IPS-18c (cell line): Measurements from ENCODE around the gene CST6.

Experiments
- H3K4me3 ChIP-seq: 2 replicates; pipeline ENCODE4 v1.7.0; 2013; ENCODE audit warnings: low read depth, mild to moderate bottlenecking, low read length, moderate library complexity; ENCODE audit not compliant: insufficient read depth
- H3K9me3 ChIP-seq: one replicate; pipeline ENCODE4 v1.6.1; 2013; ENCODE audit warnings: mild to moderate bottlenecking, low read length, moderate library complexity; ENCODE audit not compliant: control insufficient read depth, insufficient read depth

The CST6 gene, protein sequence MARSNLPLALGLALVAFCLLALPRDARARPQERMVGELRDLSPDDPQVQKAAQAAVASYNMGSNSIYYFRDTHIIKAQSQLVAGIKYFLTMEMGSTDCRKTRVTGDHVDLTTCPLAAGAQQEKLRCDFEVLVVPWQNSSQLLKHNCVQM

DNA sequence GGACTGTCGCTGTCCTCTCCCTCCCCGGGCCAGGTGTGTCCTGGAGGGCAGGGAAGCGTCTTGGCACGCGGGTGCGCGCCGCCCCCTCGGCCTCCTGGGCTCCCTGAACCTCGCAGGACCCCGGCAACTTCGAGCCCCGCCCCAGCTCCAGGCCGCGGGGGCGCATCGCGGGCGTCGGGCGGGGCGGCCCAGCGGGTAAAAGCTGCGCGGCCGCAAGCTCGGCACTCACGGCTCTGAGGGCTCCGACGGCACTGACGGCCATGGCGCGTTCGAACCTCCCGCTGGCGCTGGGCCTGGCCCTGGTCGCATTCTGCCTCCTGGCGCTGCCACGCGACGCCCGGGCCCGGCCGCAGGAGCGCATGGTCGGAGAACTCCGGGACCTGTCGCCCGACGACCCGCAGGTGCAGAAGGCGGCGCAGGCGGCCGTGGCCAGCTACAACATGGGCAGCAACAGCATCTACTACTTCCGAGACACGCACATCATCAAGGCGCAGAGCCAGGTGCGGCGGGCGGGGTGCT, at the start of gene CST6:
Gene CST6 (plus strand): TSS at position 224 of the 519 bp plus-strand sequence. CDS start 37 bp downstream, at position 261.
- Histone ChIP-seq H3K4me3 (peak within 1 kb of the TSS; percentile 9; the same call in 1 of the 2 replicates), H3K9me3 (no peaks in the 10 kb centered on the region)

DNA sequence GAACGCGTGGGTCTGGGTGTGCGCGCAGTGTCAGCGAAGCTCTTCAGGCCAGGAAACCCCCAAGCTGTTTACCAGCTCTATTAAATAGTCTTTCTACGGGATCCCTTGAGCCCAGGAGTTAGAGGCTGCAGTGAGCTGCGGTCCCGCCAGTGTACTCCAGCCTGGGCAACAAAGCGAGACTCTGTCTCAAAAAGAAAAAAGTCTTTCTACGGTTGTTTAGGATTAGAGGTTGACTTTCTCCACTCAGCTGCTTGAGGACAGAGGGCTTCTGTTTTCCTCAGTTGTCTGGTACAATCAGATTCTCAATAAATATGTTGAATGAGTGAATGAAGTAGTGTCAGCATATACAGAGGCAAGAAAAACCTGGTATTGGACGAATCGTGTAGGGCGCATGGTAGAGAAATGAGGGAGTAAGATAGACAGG, 49.7 kb upstream of the CST6 start:
- peaks cover under 1% of the 10 kb centered on the region for H3K9me3 ChIP-seq
- H3K4me3 ChIP-seq = peak overlapping the region; percentile 99

DNA sequence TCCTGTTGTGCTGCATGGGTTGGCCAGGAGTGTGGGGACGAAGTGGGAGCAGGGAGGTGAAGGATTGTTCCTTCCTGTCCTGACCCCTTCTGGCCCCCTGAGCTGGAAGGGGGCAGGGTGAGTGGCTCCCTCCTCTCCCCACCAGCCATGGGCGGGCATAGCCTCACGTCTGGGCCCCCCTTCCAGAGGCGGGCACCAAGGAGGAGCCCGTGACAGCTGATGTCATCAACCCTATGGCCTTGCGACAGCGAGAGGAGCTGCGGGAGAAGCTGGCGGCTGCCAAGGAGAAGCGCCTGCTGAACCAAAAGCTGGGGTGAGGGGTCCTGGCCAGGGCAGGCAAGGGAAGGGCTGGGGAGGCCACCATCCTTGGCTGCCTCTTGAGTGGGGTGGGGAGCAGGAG, 46.9 kb upstream of the CST6 start:
- no peaks in the 10 kb centered on the region for H3K9me3 ChIP-seq

DNA sequence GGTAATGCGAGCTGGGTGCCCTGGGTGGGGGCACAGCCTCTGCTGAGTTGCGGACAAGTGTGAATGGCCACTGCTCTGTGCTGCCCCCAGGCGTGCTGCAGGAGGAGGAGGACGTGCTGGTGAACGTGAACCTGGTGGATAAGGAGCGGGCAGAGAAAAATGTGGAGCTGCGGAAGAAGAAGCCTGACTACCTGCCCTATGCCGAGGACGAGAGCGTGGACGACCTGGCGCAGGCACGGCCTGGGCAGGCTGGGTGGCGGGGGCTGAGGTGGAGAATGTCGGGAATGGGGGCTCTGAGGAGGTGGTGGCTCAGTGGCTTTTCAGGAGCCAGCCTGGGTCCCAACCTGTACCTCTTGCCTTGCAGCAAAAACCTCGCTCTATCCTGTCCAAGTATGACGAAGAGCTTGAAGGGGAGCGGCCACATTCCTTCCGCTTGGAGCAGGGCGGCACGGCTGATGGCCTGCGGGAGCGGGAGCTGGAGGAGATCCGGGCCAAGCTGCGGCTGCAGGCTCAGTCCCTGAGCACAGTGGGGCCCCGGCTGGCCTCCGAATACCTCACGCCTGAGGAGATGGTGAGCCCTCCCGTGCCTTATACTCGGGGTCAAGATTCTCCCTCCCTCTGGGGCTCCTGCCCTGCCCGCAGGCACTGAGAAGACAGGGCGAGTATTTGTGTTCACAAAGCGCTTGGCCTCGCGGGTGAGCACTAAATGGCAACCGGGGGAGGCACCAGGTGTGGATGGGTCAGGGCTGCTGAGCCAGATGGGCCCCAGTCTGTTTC, 45.6 kb upstream of the CST6 start:
- Histone ChIP-seq H3K9me3 (no peaks in the 10 kb centered on the region), H3K4me3 (no peak overlapping the region)

More for the DNA sequence above, 46.9 kb upstream of the CST6 start:
- H3K4me3 ChIP-seq = no peak overlapping the region

DNA sequence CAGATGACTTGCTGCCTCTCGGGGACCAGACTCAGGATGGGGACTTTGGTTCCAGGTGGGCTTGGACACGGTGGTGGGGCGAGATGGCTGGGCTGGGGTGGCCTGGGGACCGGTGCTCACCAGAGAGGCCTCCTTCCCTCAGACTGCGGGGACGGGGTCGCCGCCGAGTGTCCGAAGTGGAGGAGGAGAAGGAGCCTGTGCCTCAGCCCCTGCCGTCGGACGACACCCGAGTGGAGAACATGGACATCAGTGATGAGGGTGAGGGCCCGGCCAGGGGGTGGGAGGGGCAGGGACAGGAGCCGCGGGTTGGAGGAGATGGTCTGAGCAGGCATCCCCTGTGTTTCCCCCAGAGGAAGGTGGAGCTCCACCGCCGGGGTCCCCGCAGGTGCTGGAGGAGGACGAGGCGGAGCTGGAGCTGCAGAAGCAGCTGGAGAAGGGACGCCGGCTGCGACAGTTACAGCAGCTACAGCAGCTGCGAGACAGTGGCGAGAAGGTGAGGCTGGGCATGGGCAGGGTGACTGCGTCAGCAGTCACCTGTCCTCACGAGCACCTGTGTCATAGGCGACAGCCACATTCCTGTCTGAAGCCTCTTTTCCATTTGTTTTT, 44.4 kb upstream of the CST6 start:
- Histone ChIP-seq H3K4me3 (no peak overlapping the region), H3K9me3 (no peaks in the 10 kb centered on the region)

DNA sequence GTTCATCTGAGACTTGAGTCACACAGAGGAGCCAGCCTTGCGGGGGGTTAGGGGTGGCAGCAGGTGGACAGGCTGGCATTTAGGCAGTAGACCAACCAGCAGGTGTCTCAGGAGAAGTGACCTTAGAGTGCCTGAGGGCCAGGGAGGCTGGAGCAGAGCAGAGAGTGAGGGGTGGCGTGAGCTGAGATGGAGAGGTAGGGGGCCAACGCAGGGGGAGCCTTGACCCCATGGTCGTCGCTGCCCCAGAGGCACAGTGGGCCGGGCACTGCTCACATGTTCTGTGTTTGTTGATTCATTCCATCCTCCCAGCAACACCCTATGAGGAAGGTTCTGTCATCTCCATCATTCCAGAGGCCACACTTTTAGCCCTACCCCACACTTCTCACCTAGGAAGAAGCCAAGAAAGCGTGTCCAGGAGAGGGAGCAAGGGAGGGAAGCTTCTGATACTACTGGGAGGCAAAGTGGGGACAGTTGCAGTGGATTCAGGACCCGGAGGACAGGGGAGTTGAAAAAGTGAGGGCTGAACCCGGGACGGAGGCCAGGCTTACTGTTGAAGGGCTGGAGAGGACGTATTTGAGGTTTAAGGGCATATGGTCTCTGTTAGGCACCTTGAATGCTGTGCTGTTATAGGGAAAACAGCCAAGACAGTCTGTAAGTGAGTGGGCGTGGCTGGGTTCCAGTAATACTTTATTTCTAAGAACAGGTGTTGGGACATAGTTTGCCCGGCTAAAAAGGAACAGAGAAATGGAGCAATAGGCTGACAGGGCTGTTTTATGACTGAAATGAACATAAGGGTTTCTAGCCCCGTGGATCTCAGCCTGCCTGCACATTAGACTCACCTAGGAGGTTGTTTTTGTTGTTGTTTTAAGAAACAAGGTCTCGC, 43.0 kb upstream of the CST6 start:
- Histone ChIP-seq H3K4me3 (no peak overlapping the region), H3K9me3 (no peaks in the 10 kb centered on the region)

DNA sequence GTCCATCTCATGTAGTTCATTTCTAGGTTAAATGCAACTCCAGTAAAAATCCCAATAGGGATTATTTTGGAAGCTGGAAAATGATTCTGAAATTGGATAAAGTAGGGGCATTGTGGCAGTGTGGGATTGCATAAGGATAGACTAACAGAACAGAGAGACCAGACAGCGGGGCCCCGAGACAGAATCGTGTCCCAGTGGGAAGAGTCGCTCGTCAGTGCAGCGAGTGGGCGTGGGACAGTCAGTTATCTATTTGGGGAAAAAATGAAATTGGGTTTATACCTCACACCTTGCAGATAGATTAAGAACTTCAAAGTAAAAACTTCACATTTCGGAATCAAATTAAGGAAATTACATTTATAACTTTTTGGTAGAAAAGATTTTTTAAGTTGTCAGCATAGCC, 39.7 kb upstream of the CST6 start:
- no peaks in the 10 kb centered on the region for H3K9me3 ChIP-seq
- no peak overlapping the region for H3K4me3 ChIP-seq

DNA sequence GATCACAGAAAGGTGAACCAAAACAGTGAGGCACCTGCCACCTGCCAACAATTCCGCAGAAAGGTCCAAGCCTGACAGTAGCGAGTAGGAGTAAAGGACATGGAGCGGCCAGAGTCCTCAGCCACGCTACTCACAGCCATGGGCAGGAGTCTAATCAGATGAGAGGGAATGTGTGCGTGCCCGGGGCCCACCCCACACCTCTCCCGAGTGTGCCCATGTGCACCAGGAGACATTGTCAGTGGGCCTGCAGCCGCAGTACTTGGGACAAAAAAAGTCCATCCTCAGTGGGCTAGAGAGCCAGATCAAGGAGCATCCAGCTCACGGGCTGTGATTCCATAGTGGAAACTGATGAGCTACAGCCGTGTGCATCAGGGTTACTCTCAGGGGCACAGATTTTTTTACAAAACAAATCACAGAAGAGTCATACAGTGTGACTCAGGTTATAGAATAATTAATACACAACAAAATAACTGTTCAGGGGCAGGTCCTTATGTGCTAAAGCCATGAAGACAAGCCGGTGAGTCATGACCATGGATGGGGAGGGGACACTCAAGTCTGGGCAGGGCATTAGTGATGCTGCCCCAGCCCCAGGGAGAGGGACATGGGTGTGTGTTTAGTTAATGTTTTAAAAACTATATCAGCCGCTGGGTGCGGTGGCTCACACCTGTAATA, 38.2 kb upstream of the CST6 start:
- Histone ChIP-seq H3K9me3 (peaks cover 2% of the 10 kb centered on the region), H3K4me3 (no peak overlapping the region)

DNA sequence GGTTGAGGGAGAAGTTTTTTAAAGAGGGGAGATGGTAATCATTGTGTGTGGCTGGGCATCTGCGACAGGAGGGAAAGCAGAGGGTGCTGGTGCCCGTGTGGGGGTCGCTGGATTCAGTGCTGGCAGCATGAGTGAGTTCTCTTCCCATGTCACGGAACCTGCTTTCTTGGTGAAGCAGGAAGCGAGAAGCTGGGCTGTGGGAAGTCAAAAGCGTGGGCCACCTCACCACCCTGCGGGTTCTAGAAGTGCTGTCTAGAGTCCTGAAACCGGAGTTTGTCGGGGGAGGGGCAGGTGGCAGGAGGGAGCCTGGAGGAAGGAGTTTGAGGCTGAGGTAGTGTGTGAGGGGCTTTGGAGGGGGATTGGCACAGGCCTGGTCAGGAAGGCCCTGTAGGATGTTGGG, 36.0 kb upstream of the CST6 start:
- H3K9me3 ChIP-seq = peaks cover 2% of the 10 kb centered on the region
- no peak overlapping the region for H3K4me3 ChIP-seq

DNA sequence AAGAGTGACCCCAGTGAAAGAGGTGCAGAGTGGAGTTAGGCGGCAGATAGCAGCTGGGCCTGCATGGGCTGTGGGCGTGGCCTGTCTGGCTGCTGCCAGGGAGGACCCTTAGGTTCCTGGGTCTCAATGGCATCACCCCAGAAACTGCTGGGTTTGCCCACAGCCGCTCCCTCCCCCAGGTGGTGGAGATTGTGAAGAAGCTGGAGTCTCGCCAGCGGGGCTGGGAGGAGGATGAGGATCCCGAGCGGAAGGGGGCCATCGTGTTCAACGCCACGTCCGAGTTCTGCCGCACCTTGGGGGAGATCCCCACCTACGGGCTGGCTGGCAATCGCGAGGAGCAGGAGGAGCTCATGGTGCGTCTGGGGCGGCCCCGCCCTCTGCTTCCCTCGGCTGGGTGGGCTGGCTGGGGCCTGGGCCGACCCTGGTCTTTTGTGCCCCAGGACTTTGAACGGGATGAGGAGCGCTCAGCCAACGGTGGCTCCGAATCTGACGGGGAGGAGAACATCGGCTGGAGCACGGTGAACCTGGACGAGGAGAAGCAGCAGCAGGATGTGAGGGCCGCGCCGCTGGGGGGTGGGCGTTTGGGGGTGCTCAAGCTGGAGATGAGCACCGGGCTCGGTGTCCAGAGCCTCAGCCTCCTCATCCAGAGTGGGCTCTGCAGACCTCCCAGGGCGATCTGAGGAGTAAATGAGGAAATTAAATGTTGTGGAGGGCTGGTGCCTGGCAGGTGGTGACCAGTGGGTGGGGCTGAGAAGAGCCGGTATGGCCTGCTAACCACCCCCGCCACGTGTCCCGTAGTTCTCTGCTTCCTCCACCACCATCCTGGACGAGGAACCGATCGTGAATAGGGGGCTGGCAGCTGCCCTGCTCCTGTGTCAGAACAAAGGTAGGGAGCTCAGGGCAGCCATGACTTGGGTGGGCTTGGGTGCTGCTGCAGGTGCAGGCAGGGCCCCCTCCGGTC, 35.3 kb upstream of the CST6 start:
- Histone ChIP-seq H3K4me3 (no peak overlapping the region), H3K9me3 (peaks cover 2% of the 10 kb centered on the region)

DNA sequence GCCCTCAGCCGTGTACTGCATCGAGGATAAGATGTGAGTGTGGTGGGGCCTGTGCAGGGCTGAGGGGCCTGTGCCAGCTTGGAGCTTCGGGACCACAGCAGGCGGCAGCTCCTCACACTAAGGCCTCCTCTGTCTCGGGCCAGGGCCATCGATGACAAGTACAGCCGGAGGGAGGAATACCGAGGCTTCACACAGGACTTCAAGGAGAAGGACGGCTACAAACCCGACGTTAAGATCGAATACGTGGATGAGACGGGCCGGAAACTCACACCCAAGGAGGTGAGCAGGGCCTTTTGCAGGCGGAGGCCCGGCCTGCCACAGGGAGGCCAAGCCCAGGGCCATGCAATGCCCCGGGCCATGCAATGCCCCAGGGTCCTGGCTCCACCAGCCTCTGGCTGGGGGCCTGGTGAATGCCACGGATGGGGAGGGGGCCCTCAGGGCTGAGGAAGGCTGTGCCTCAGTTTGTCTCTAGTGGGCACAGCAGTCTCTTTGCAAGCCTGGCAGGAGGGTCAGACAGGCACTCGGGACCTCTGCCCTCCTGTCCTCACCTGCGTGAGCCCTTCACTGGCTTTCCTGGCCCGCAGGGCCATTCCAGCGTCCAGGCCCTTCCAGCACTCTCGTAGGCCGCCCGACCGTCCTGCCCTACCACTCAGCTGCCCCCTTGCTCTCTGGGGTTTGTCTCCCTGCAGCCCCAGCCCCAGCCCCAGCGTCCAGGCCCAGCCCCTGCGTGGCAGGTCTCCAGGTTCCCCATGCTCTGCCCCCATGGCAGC, 34.0 kb upstream of the CST6 start:
- Histone ChIP-seq H3K9me3 (peaks cover 2% of the 10 kb centered on the region), H3K4me3 (no peak overlapping the region)

DNA sequence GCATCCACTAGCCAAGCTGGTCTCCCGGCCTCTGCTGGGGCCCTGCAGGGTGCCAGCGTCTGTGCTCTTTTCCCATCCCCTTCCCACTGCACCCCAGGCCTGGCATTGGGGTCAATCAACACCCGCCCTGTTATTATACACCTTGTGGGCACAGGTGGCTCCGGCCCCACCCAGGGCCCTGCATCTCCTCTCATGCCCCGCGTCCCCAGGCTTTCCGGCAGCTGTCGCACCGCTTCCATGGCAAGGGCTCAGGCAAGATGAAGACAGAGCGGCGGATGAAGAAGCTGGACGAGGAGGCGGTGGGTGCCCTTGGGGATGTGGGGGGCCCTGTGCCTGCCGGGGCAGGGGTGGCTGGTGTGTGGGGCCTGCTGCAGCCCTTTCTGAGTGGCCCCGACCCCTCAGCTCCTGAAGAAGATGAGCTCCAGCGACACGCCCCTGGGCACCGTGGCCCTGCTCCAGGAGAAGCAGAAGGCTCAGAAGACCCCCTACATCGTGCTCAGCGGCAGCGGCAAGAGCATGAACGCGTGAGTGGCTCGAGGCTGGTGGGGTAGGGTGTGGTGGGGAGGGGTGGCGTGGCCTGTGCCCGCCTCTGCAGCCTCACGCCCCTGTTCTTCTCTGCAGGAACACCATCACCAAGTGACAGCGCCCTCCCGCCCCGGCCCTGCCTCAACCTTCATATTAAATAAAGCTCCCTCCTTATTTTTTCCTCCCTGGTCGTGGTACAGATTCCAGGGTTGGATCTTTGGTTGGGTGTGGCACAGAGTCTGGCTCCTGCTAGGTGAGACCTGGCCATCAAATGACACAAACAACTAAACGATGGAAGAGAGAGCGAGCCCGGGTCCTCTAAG, 33.2 kb upstream of the CST6 start:
- peaks cover 2% of the 10 kb centered on the region for H3K9me3 ChIP-seq

DNA sequence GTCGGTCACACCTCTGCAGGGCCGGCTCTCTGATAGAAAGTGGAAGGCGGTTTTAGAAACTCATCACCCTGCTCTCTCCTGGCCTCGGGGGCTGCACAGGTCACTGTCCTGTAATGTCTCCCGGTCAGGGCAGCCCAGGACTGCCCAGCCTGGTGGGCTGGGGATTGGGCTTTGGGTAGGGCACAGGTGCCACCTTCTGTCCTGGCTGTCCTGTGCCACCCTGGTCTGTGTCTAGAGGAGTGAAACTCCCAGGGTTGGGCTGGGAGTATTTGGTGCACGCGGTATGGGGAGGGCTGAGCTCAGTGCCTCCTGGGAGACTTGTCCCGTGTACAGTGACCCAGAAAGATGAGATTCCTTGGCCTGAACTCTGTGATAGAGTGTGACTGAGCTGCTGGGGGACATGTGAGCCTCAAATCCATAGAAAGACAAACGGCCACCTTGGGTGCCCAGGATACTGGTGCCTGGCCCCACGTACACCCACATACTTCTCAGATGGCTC, 32.5 kb upstream of the CST6 start:
- peaks cover 2% of the 10 kb centered on the region for H3K9me3 ChIP-seq
- no peak overlapping the region for H3K4me3 ChIP-seq

More for the DNA sequence above, 33.2 kb upstream of the CST6 start:
- no peak overlapping the region for H3K4me3 ChIP-seq

DNA sequence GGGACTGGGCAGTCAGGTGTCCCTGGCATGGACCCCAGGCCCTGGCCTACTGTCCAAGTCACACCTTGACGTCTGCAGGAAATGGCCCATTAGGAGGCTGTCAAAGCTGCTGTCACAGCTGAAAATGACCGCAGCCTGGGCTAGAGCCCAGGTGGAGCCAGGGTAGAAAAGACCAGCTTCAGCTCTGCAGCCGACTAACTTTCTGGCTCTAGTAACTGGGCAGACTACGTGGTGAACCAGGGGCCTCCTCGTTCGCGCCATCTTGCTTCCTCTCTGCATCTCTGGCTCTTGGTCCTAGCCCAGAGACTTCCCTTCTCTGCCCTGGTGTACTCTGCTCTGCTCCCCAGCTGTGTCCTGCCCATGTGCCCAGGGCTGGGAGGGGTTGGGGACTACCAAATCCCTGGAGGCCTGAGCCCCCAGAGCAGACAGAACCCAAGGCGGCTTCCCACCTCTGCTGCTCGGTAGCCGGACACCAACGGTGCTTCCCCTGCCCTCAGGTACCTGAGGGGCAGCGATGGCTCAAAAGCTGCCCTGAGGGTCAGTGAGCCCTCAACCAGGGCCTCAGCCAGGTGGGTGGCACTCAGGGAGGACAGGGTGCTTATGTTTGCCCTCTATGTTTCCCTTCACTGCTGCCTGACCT, 30.6 kb upstream of the CST6 start:
- peaks cover 2% of the 10 kb centered on the region for H3K9me3 ChIP-seq

More for the DNA sequence above, 30.6 kb upstream of the CST6 start:
- no peak overlapping the region for H3K4me3 ChIP-seq
